Glutamatergic neuron (in vitro differentiated cells): ENCODE results near the gene ABLIM1. TPM values are rescaled to one million over a fixed set of nuclear protein-coding genes. Genes with fewer than 3 reads are reported as not detected.

Source experiments
- DNase-seq: peaks from one replicate; pipeline ENCODE4 v3.0.0; 2022
- H3K27ac Mint-ChIP-seq: one replicate; pipeline ENCODE4 v1.8.0; 2020; ENCODE audit warnings: mild to moderate bottlenecking, mixed read lengths, inconsistent platforms; ENCODE audit not compliant: unreplicated experiment
- H3K27me3 Mint-ChIP-seq: one replicate; pipeline ENCODE4 v1.8.0; 2020; ENCODE audit warnings: mild to moderate bottlenecking, moderate library complexity, mixed read lengths, inconsistent platforms; ENCODE audit not compliant: unreplicated experiment
- H3K36me3 Mint-ChIP-seq: one replicate; pipeline ENCODE4 v1.8.0; 2020; ENCODE audit warnings: mild to moderate bottlenecking, mixed read lengths, inconsistent platforms; ENCODE audit not compliant: unreplicated experiment
- H3K4me1 Mint-ChIP-seq: one replicate; pipeline ENCODE4 v1.8.0; 2020; ENCODE audit warnings: mild to moderate bottlenecking, low read depth, mixed read lengths, inconsistent platforms; ENCODE audit not compliant: unreplicated experiment
- H3K4me3 Mint-ChIP-seq: one replicate; pipeline ENCODE4 v1.8.0; 2020; ENCODE audit warnings: mild to moderate bottlenecking, mixed read lengths, inconsistent platforms; ENCODE audit not compliant: unreplicated experiment
- H3K9me3 Mint-ChIP-seq: one replicate; pipeline ENCODE4 v1.8.0; 2020; ENCODE audit warnings: mild to moderate bottlenecking, moderate library complexity, mixed read lengths, inconsistent platforms; ENCODE audit not compliant: unreplicated experiment
- total RNA-seq: library from RNA; stranded (reverse); fragmentation: NEBNext Ultra II Directional; extraction: Animal tissue kit (Norgen Biotek cat#: 25700); gene quantifications from one replicate; pipeline ENCODE4 v1.2.1, GENCODE V29; 2021; ENCODE audit not compliant: unreplicated experiment
- TF ChIP-seq, protein P1 (sequence below): fragments of 200-600 bp; sonication (generic); IDR thresholded peaks from one replicate; pipeline ENCODE4 v1.5.0; 2021; ENCODE audit not compliant: partially characterized antibody, unreplicated experiment

ABLIM1 gene
- total RNA-seq, 1 donor from 2014 or later, result 25.7 TPM

DNA sequence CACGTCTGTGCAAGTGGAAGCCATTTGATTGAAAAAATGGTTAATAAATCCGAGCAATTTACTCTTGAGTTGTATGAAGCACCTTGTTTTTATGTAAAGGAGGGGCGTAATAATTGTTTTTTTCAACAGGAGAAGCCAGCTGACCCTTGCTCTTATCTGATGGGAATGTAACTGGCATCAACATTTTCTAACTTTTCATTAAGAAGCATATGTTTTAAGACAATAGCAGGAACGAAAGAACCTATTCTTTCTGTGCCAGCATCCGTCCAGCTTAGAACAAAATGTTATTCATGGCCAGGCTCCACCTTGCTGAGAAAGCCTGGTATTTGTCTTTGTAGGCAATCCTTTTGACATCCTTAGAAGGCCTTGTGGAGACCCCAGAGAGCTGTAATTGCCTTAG, 231.6 kb downstream of the ABLIM1 start:
- H3K27ac Mint-ChIP-seq, result no peak overlapping the region
- no peaks in the 10 kb centered on the region for H3K9me3 Mint-ChIP-seq
- no peaks in the 10 kb centered on the region for H3K27me3 Mint-ChIP-seq
- H3K36me3 Mint-ChIP-seq, result no peaks in the 10 kb centered on the region
- H3K4me3 Mint-ChIP-seq, result no peak overlapping the region
- TF ChIP-seq, protein P1, sequence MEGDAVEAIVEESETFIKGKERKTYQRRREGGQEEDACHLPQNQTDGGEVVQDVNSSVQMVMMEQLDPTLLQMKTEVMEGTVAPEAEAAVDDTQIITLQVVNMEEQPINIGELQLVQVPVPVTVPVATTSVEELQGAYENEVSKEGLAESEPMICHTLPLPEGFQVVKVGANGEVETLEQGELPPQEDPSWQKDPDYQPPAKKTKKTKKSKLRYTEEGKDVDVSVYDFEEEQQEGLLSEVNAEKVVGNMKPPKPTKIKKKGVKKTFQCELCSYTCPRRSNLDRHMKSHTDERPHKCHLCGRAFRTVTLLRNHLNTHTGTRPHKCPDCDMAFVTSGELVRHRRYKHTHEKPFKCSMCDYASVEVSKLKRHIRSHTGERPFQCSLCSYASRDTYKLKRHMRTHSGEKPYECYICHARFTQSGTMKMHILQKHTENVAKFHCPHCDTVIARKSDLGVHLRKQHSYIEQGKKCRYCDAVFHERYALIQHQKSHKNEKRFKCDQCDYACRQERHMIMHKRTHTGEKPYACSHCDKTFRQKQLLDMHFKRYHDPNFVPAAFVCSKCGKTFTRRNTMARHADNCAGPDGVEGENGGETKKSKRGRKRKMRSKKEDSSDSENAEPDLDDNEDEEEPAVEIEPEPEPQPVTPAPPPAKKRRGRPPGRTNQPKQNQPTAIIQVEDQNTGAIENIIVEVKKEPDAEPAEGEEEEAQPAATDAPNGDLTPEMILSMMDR, result no peak
- H3K4me1 Mint-ChIP-seq, result no peaks in the 10 kb centered on the region
- no peak for DNase-seq

DNA sequence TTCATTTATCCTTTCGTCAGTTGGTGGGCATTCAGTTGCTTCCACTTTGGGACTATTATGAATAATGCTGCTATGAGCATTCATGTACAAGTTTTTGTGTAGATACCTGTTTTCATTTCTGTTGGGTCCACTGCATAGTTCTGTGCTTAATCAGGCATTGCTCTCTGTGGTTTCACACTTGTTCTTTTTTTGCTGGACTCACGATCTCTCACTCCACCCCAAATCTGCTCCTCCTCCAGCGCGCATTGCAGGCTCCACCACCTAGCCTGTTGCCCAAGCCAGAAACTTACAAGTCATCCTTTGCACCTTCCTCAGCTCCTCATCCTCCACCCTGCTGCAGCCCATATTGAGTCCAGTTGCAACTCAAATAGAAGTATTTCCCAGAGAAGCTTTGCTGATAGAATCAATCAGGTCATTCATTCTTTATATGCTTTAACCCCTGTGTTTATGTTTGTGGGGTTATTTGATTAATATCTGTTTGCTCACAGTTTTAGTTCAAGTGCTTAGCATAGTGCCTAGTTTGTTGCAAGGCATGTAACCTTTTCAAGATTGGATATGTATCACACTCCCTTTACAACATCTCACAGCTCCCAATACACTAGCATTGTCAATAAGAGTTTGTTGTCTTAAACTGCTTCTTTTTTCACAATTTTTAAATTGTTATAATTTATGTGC, 237.1 kb downstream of the ABLIM1 start:
- Mint-ChIP-seq H3K4me1 (no peaks in the 10 kb centered on the region), H3K4me3 (no peak overlapping the region), H3K27ac (no peak overlapping the region), H3K36me3 (no peaks in the 10 kb centered on the region), H3K27me3 (no peaks in the 10 kb centered on the region), H3K9me3 (no peaks in the 10 kb centered on the region)
- TF ChIP-seq, protein P1, result no peak
- DNase-seq, result no peak

DNA sequence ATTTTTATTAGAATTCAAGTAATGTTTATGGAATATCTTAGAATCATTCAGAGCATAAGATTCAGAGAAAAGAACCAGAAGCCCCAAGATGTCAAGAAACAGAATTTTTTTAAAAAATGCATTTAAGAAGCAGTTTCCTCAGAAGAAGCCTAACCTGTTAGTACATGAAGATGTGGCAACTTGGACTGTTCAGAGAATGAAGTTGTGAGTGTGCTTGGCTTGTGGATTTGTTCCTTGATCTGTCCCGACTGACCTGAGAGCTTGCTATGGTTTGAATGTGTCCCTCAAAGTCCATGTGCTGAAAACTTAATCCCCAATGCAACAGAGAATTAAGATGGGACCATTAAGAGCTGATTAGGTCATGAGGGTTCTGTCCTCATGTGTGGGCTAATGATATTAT, 240.0 kb downstream of the ABLIM1 start:
- Mint-ChIP-seq H3K27me3 (no peaks in the 10 kb centered on the region), H3K4me1 (no peaks in the 10 kb centered on the region), H3K27ac (no peak overlapping the region), H3K36me3 (no peaks in the 10 kb centered on the region), H3K9me3 (no peaks in the 10 kb centered on the region), H3K4me3 (no peak overlapping the region)
- DNase-seq, result no peak
- TF ChIP-seq, protein P1, result no peak

DNA sequence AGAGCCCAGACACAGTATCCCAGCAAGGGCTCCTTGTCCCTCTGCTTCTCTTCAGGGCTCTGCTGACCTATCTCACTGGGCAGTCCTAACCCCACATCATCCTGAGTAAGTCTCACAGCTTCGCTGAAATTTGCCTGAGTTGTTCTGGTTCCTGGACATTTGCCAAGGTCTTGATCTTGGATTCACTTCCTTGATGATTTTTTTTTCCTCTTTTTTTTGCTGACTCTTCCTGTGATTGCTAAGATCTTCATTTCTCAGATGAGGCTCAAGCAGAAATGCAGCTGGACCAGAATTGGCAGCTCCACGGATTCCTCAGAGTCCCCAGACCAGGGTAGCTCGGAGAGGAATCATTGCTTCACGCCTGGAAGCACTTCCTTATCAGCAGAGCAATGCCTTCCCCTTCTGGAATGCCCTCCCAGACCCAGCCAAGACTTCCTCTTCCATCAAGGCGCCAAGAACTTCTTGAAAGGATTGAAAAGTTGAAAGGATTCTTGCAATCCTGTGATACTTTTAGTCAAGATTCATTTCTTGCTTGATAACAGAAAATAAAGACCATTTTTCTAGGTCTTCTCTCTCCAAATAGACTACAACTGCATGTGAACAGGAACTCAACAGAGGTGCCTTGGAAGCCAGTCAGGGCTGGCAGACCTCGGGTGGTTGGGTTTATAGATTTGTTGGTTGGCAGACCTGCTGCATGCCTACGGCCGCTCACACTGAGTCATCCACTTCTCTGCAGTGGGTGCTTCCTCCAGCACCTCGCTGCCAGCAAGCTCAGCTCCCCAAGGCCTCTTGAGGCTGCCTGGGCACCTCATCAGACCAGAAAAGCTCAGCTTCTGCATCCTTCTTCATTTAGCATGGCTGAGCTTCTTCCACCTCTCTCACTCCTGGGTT, 244.9 kb downstream of the ABLIM1 start:
- TF ChIP-seq, protein P1, result no peak
- no peak overlapping the region for H3K27ac Mint-ChIP-seq
- H3K9me3 Mint-ChIP-seq, result no peaks in the 10 kb centered on the region
- no peaks in the 10 kb centered on the region for H3K36me3 Mint-ChIP-seq
- H3K4me3 Mint-ChIP-seq, result no peak overlapping the region
- H3K4me1 Mint-ChIP-seq, result peaks cover 7% of the 10 kb centered on the region
- DNase-seq, result no peak
- no peaks in the 10 kb centered on the region for H3K27me3 Mint-ChIP-seq

- TF ChIP-seq, protein P1, result no peak
- no peak for DNase-seq
- peaks cover 7% of the 10 kb centered on the region for H3K4me1 Mint-ChIP-seq
- peaks cover 6% of the 10 kb centered on the region for H3K9me3 Mint-ChIP-seq
- H3K4me3 Mint-ChIP-seq, result no peak overlapping the region
- peaks cover 17% of the 10 kb centered on the region for H3K27me3 Mint-ChIP-seq
- peaks cover 4% of the 10 kb centered on the region for H3K36me3 Mint-ChIP-seq
- no peak overlapping the region for H3K27ac Mint-ChIP-seq
Measured at GRCh38 chr10:114408968-114409444, 249.1 kb downstream of the ABLIM1 start.
